HG03565 (cell line): ENCODE data around the gene SLF2.

Experiments
- ATAC-seq: cut with Tn5 transposase; IDR thresholded peaks from one replicate; pipeline ENCODE4 v1.9.1; 2021; ENCODE audit warnings: mild to moderate bottlenecking, moderate library complexity; ENCODE audit not compliant: unreplicated experiment

SLF2 gene

DNA sequence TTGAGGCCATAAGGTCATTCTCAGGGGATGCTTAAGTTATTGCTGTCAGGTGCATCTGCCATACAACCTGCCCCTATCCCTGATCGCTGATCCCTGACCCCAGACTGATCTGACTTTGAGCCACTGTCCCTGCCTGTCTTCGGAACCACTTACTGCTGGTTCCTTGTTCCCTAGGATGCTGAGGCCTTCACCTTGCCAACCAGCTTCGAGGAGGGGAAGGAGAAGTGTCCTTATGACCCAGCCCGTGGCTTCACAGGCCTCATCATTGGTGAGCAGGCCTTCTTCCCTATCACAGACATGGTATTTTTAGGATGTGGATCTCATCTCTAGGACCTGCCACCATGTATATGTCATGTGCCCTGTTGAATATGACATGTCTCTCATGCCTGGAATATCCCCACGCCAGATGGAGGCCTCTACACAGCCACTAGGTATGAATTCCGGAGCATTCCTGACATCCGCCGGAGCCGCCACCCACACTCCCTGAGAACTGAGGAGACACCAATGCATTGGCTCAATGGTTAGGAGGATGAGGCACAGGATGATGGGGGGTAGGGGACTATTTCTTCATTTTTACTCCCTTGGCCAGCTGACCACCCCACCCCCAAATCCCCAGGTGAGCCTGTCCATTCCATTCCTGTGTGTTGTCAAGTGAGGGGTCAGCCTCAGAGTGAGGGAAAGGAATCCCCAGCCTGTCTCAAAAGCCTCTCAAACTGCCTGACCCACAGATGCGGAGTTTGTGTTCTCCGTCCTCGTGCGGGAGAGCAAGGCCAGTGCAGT lies 65.5 kb downstream of the SLF2 start:
- no peak for ATAC-seq

DNA sequence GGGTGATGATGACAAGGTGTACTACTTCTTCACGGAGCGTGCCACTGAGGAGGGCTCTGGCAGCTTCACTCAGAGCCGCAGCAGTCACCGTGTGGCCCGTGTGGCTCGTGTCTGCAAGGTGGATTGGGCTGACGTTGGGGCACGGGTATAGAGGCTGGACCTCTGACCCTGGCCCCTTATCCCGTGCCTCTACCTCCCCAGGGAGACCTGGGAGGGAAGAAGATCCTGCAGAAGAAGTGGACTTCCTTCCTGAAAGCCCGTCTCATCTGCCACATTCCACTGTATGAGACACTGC lies 66.1 kb downstream of the SLF2 start:
- ATAC-seq, result no peak

DNA sequence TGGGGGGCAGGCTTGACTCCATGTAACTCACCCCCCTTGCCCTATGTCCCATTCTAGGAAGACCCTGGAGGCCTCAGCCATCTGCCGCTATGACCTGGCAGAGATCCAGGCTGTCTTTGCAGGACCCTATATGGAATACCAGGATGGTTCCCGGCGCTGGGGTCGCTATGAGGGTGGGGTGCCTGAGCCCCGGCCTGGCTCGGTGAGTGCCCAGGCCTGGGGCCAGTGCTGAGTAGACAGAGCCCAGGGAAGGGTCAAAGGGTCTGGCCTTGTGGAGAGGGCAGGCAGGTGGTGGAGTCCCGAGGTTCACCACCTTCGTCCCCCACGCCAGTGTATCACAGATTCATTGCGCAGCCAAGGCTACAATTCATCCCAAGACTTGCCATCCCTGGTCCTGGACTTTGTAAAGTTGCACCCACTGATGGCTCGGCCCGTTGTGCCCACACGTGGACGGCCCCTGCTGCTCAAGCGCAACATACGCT lies 67.1 kb downstream of the SLF2 start:
- no peak for ATAC-seq

DNA sequence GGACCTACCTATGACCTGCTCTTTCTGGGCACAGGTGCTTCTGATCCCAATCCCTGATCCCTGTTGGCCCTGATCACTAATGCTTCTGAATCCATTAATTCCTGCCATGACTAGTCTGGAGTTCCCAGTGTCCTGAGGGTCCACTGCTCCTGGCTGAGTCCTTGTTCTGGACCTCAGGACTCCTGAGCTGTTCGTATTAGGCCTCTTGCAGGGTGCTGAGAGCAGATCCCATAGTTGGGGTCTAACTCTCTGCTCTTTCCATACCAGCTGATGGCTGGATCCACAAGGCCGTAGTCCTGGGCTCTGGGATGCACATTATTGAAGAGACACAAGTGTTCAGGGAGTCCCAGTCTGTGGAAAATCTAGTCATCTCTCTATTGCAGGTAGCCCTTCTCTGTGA lies 67.5 kb downstream of the SLF2 start:
- ATAC-seq, result no peak

DNA sequence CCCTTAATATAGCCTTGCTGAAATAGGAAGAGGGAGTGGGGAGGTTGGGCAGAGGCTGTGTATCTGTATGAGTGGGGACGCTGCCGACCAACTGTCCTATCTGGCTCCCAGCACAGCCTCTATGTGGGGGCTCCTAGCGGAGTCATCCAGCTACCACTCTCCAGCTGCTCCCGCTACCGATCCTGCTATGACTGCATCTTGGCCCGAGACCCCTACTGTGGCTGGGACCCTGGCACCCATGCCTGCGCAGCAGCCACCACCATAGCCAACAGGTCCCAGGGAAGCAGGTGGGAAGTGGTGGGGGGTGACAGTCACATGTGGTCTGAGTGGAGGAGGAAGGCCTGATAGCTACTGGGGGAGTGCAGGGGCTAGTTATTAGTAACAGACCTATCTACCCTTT lies 67.9 kb downstream of the SLF2 start:
- no peak for ATAC-seq

DNA sequence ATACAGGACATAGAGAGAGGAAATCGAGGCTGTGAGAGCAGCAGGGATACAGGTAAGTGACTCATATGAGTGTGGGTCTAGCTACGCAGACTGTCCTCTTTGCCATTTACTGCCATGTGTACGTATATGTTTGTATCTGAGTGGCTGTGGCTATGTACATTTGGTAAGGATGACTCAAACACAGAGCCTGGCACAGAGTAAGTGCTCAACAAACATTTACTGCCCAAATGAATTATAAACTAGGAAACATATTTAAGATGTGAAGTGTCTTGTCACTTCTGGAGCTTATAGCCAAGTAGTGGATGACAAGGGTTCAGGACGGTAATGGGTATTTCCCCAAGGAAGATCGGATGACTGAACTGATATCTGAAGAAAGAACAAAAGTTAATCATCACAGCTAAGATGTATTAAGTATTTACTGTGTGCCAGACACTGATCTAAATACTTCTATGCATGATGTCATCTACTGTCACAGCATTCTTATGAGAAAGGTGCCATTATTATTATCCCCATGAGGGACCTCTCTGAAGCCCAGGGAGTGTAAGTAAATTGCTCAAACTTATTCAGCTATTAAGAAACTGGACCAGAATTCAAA lies 68.5 kb downstream of the SLF2 start:
- no peak for ATAC-seq

DNA sequence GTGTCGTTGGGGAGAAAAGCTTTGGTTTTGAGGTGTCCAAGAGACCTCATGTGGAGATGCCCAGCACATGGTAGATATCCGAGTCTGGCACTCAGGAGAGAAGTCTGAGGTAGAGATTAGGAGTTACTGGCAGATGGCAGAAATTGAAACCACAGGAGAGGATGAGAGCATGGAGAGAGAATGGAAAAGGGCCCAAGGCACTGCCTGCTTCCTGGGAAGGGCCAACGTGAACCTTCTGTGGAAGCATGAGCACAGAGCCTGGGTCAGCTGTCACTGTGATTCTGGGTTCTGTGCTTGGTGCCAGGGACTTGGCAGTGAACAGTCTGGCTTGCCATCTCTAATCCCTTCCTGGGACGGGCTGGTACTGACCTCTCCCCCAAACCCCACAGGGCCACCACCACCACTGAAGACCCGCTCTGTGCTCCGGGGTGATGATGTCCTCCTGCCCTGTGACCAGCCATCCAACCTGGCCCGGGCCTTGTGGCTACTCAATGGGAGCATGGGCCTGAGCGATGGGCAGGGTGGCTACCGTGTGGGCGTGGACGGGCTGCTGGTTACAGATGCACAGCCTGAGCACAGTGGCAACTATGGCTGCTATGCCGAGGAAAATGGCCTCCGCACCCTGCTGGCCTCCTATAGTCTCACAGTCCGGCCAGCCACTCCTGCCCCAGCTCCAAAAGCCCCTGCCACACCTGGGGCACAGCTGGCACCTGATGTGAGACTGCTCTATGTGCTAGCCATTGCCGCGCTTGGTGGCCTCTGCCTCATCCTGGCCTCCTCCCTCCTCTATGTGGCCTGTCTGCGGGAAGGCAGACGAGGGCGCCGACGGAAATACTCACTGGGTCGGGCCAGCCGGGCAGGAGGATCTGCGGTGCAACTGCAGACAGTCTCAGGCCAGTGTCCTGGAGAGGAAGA lies 70.4 kb downstream of the SLF2 start:
- ATAC-seq, result no peak

DNA sequence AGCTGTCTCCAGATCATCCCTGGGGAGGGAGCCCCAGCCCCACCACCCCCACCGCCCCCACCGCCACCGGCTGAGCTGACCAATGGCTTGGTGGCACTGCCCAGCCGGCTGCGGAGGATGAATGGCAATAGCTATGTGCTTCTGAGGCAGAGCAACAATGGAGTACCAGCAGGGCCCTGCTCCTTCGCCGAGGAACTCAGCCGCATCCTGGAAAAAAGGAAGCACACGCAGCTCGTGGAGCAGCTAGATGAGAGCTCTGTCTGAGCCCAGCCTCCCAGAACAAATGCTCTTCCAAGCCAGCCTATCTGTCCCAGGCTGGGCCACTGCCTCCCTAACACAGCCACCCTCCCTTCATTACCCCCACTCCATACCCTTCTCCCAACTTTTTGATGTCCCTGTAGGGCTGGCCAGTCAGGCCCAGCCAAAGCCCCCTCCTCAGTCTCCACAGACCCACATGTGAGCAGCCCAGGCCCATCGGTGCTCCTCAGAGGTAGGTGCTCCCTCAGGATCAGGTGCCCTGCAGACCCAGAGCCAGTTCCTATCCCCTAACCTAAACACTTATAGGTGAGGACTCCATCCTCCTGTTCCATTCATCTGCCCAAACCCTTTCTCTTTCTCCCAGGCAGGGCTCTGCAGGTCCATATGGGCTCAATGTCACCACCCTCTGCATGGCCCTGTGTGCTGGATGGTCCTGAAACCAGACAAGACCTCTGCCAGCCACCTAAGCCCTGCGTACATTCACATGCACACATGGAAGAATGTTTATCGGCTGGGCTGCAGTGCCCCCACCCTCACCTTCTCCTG lies 71.3 kb downstream of the SLF2 start:
- ATAC-seq, result no peak

DNA sequence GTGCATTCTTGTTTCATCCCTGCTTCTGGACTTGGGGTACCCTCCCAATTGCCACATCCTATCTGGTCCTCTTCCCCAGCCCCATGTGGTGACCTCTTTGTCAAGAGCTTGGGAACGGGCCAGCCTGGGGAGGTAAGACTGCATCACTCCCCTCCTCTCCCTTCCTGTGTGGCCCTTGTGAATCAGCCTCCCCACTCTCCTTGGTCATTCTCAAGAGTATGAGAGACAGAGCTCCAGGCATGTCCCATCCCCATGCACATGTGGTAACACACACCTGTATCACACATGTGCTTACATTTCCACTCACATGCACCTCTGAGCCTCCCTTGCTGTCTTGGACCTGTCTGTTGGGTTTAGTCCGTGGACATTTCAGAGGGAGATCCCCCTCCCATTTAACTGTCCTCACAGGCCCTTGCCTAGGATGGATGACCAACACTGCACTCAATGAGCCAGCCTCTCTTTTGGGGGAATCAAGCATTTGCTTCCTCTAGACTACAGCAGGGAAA lies 72.0 kb downstream of the SLF2 start:
- ATAC-seq, result no peak

DNA sequence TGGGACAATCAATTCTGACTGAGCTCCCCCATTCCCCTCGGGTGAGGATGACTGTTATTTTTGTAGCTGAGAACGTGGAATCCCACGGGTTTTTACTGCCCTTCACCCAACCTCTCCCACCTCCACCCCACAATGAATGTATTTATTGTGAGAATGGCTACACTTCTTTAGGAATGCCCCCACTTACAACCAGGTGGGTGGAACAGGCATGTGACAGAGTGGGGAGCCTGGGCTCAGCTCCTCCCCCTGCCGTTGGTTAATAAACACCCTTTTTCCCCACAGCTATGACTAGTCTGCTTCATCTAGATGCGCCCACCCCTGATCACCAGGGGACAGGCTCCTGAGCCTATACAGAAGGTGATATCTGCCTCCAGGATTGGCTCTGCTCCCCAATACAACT lies 72.6 kb downstream of the SLF2 start:
- ATAC-seq, result no peak

DNA sequence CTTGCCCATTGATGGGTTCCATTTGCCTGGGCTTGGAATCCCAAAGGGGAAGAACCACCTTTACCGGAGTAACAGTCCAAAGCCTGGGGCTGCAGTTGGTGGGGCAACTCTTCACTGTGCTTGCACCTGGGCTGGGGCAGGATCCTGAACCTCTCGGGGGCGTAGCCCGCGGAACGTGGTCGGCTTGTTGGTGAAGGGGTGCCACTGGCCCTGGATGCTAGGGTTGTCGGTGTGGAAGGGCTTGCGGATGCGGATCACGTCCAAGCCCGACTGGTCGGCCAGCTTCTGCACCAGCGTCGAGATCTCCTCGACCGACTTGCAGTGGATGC lies 73.8 kb downstream of the SLF2 start:
- ATAC-seq, result no peak

DNA sequence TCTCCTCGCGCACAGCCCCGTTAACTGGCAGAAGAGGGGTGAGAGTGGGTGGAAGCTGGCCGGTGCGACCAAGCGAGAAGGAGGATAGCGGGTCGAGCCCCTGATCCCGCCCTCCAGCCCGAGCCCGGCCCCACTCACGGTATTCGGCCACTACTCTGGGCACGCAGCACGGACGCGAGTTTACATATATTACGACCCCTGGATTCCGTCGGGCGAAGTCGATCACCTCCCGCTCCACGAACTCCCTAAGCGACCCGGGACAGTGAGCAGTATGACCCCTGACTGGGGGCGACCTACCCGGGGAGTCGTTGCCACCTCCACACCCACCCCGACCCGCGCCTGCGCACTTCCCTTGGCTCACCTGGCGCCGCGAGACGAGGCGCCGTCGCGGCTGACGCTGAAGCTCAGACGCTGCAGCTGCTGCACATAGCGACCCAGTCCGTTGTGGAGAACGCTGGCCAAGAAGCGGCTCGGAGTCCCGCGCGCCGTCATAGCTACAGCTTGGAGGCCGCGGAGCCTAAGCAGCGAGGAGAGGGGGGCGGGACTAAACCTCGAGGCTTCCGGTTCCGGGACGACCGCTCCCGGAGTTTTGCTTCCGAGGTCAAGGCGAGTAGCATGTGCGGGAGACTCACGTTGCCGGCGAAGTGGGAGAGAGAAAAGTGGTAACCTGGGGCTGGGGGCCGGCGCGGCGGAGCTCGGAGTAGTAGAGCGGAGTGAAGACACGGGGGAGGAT lies 74.4 kb downstream of the SLF2 start, which contains the start of the genes MRPL43 and TWNK:
Gene MRPL43, minus strand, starts transcription at position 546 of the 733 bp plus-strand sequence. Its CDS starts 54 bp downstream, at position 492.
Gene TWNK, plus strand, starts transcription at position 592 of the 733 bp plus-strand sequence. CDS start 668 bp downstream, outside the sequence.
- ATAC-seq, result peak; percentile 59

DNA sequence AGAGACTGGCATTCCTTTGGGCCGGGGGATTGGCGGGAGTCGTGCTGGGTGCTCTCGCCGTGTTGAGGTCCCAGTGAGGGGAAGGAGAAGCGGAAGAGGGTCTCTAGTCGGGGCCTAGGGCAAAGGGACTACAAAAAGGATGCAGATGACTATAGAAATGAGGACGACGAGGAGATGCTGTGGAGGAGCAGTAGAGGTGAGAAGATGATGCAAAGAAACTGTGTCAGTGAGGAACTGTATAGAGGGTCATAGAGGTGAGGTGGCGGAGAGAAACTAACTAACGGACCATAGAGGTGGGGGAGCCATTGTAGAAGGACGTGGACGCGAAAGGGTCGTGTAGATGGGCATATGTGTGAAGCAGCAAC lies 74.9 kb downstream of the SLF2 start:
- ATAC-seq, result no peak

DNA sequence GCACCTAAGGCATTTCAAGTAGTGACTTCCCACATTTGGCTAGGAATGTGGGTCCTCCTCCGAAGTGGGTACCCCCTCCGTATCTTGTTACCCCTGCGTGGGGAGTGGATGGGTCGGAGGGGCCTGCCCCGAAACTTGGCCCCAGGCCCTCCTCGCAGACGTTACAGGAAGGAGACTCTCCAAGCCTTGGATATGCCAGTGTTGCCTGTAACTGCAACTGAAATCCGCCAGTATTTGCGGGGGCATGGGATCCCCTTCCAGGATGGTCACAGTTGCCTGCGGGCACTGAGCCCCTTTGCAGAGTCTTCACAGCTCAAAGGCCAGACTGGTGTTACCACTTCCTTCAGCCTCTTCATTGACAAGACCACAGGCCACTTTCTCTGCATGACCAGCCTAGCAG lies 75.4 kb downstream of the SLF2 start:
- ATAC-seq, result no peak

DNA sequence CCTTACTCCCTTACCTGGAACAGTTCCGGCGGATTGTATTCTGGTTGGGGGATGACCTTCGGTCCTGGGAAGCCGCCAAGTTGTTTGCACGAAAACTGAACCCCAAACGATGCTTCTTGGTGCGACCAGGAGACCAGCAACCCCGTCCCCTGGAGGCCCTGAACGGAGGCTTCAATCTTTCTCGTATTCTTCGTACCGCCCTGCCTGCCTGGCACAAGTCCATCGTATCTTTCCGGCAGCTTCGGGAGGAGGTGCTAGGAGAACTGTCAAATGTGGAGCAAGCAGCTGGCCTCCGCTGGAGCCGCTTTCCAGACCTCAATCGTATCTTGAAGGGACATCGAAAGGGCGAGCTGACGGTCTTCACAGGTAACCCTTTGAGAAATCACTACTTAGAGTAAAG lies 76.3 kb downstream of the SLF2 start:
- ATAC-seq, result no peak

DNA sequence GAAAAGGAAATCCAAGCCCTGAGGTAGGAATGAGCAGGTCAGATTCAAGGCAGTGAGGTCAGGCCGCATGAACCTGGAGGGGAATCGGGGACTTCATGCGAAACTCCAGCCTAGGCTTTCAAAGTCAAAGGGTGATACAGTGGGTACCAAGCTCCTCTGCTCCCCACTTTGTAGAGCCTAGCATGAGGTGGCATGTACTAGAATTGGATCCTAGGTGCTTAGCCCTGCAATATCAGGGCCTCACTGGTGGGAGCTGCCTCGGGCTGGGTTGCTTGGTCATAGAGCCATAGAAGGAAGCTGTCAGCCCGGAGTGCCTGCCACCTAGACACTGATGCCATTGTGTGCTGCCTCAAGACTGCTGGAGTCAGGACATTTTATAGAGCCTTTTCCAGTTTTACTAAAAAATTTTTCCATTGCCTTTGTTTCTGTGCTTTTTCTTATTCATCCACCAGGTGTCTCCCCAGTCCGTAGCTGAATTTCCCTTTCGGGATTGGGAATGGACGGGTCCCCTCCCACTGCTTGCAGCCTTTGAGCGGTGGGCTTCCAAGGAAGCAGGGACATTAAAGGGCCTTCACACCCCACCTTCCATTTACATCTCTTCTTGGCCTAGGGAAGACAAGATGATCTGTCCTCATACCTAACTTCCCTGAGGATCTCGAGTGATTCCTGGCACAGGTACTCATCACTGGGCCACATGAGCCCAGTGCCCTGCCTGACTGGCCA lies 81.4 kb downstream of the SLF2 start:
- no peak for ATAC-seq

DNA sequence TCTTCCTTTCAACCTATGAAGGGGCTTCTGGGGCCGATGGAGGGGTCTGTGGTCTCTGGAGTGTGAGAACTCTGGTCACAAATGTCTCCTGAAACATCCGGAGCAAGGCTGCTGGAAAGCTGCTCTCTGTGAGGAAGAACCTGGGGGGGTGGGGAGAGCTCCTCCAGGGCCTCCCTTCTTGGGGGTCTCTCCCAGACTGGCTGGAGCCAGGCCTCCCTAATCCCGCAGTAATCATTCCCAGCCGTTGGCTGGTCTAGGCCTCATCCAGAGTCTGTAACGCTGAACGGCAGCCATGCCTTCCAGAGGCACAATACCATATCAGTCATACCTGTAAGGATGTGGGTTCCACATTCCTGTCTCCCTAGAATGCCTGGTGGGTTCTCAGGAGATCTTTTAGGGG lies 82.4 kb downstream of the SLF2 start:
- no peak for ATAC-seq

DNA sequence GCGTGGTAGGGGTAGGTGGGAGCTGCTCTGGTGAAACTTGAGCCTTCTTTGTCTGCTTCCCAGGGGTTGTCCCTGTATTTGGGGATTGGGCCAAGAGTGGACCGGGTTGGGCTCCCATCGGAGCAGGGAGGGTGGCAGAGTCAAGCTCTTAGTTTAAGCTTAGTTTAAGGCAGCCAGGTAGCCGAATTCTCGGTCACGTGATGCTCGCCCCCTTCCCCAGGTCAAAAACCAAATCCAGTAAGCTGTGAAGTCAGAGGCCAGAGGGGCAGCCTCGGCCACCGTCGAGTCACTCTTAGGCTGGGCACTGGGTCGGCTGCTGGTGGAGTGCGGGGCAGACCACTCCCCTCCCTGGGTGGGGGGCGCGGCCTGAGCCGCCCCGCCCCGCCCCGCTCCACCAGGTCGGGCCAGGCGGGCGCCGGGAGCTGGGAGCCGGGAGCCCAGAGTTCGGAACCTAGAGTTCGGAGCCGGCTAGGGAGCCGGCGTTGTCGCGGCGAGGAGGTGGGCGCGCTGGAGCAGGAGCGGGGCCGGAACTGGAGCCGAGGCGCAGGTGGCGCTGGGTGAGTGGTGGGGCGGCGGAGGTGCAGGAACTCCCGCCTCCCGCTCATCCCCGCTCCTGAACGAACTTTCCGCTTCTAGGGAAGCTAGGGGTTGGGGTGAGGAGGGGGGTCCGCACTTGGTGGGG lies 84.1 kb downstream of the SLF2 start:
- ATAC-seq, result no peak
